Loucy (cell line): ENCODE results near the gene THAP4.

Experiments
- H2AFZ ChIP-seq: fragments of 200-600 bp; sonication (generic); 2 replicates; pipeline ENCODE4 v1.6.0; 2016; ENCODE audit warnings: antibody characterized with exemption, mild to moderate bottlenecking, low read length, moderate library complexity
- H3F3A ChIP-seq: fragments of 200-600 bp; 2 replicates; pipeline ENCODE4 v1.6.0; 2016; ENCODE audit warnings: antibody characterized with exemption, low read depth, mild to moderate bottlenecking
- H3K27me3 ChIP-seq: fragments of 200-600 bp; sonication (generic); 2 replicates; pipeline ENCODE4 v1.6.1; 2014; ENCODE audit warnings: low read length, mild to moderate bottlenecking; ENCODE audit not compliant: insufficient read depth, poor library complexity, severe bottlenecking
- H3K36me3 ChIP-seq: fragments of 200-600 bp; sonication (generic); 2 replicates; pipeline ENCODE4 v1.6.1; 2016; ENCODE audit warnings: low read length; ENCODE audit not compliant: insufficient read depth
- H3K4me1 ChIP-seq: fragments of 200-600 bp; sonication (generic); 2 replicates; pipeline ENCODE4 v1.5.1; 2014; ENCODE audit warnings: low read length, mild to moderate bottlenecking; ENCODE audit not compliant: insufficient read depth, poor library complexity, severe bottlenecking
- H3K4me2 ChIP-seq: fragments of 200-600 bp; sonication (generic); 2 replicates; pipeline ENCODE4 v1.6.0; 2014; ENCODE audit warnings: antibody characterized with exemption, low read length, low read depth, mild to moderate bottlenecking; ENCODE audit not compliant: poor library complexity, severe bottlenecking
- H3K4me3 ChIP-seq: fragments of 200-600 bp; sonication (generic); 2 replicates; pipeline ENCODE4 v1.5.1; 2014; ENCODE audit warnings: low read length, mild to moderate bottlenecking, mixed read lengths; ENCODE audit not compliant: poor library complexity, severe bottlenecking
- H3K79me2 ChIP-seq: fragments of 200-600 bp; sonication (generic); 2 replicates; pipeline ENCODE4 v1.6.1; 2014; ENCODE audit warnings: low read length; ENCODE audit not compliant: insufficient read depth
- H3K9ac ChIP-seq: fragments of 200-600 bp; sonication (generic); 2 replicates; pipeline ENCODE4 v1.6.0; 2014; ENCODE audit warnings: mild to moderate bottlenecking, low read depth, low read length, moderate library complexity; ENCODE audit not compliant: poor library complexity, severe bottlenecking
- H3K9me2 ChIP-seq: fragments of 200-600 bp; sonication (generic); replicated peaks from 2 replicates; pipeline ENCODE4 v1.6.1; 2016; ENCODE audit warnings: low read depth, low read length, mixed read lengths
- H3K9me3 ChIP-seq: fragments of 200-600 bp; sonication (generic); 2 replicates; pipeline ENCODE4 v1.6.1; 2014; ENCODE audit warnings: mild to moderate bottlenecking, antibody characterized with exemption, low read length, low read depth; ENCODE audit not compliant: insufficient read depth
- H4K20me1 ChIP-seq: fragments of 200-600 bp; sonication (generic); 2 replicates; pipeline ENCODE4 v1.6.0; 2014; ENCODE audit warnings: antibody characterized with exemption, low read length, mild to moderate bottlenecking; ENCODE audit not compliant: insufficient read depth, poor library complexity, severe bottlenecking
- CTCF ChIP-seq: fragments of 200-600 bp; sonication (generic); conservative IDR thresholded peaks from 2 replicates; pipeline ENCODE4 v1.5.1; 2014; ENCODE audit warnings: mild to moderate bottlenecking, antibody characterized with exemption, low read length
- EZH2phosphoT487 ChIP-seq: fragments of 200-600 bp; IDR thresholded peaks from 2 replicates; pipeline ENCODE4 v1.6.1; 2018; ENCODE audit warnings: antibody characterized with exemption, mild to moderate bottlenecking, moderate library complexity, borderline replicate concordance

The THAP4 gene

GRCh38 chr2:241553512-241553830 lies 83.5 kb downstream of the THAP4 start:
- TF ChIP-seq EZH2phosphoT487: no peak
- TF ChIP-seq CTCF: no peak
- Histone ChIP-seq H2AFZ (no peak overlapping the region), H3K79me2 (no peaks in the 10 kb centered on the region), H3K4me3 (no peak overlapping the region), H3K9ac (no peak overlapping the region), H3K4me2 (no peak overlapping the region), H3K9me2 (no peaks in the 10 kb centered on the region), H3K36me3 (no peaks in the 10 kb centered on the region), H3K9me3 (peaks cover 6% of the 10 kb centered on the region; the same call in 1 of the 2 replicates), H4K20me1 (no peaks in the 10 kb centered on the region), H3K4me1 (peaks cover 6% of the 10 kb centered on the region), H3F3A (no peaks in the 10 kb centered on the region), H3K27me3 (no peaks in the 10 kb centered on the region)

GRCh38 chr2:241551998-241552737 lies 84.8 kb downstream of the THAP4 start:
- H3K4me3 ChIP-seq: no peak overlapping the region
- peaks cover 6% of the 10 kb centered on the region; the same call in 1 of the 2 replicates for H3K9me3 ChIP-seq
- H3K9ac ChIP-seq: no peak overlapping the region
- no peaks in the 10 kb centered on the region for H3K36me3 ChIP-seq
- no peaks in the 10 kb centered on the region for H4K20me1 ChIP-seq
- no peak overlapping the region for H3K4me2 ChIP-seq
- no peaks in the 10 kb centered on the region for H3K9me2 ChIP-seq
- H3K27me3 ChIP-seq: no peaks in the 10 kb centered on the region
- no peaks in the 10 kb centered on the region for H3F3A ChIP-seq
- H3K4me1 ChIP-seq: peaks cover 6% of the 10 kb centered on the region
- no peak overlapping the region for H2AFZ ChIP-seq
- H3K79me2 ChIP-seq: no peaks in the 10 kb centered on the region
- TF ChIP-seq EZH2phosphoT487: no peak
- no peak for TF ChIP-seq CTCF

- no peaks in the 10 kb centered on the region for H3K79me2 ChIP-seq
- no peaks in the 10 kb centered on the region for H3F3A ChIP-seq
- H4K20me1 ChIP-seq: no peaks in the 10 kb centered on the region
- no peaks in the 10 kb centered on the region for H3K9me2 ChIP-seq
- TF ChIP-seq CTCF: no peak
- TF ChIP-seq EZH2phosphoT487: no peak
- no peak overlapping the region for H3K9ac ChIP-seq
- H3K36me3 ChIP-seq: no peaks in the 10 kb centered on the region
- H2AFZ ChIP-seq: no peak overlapping the region
- no peak overlapping the region for H3K4me2 ChIP-seq
- peaks cover 6% of the 10 kb centered on the region for H3K4me1 ChIP-seq
- H3K27me3 ChIP-seq: no peaks in the 10 kb centered on the region
- H3K4me3 ChIP-seq: no peak overlapping the region
- H3K9me3 ChIP-seq: 0 out of 2 replicates have a peak, but pooled peaks cover 2% of the 10 kb centered on the region
Observed at GRCh38 chr2:241551599-241551997, 85.4 kb downstream of the THAP4 start.
